ENCODE data around the gene DICER1.

Gene DICER1

DNA sequence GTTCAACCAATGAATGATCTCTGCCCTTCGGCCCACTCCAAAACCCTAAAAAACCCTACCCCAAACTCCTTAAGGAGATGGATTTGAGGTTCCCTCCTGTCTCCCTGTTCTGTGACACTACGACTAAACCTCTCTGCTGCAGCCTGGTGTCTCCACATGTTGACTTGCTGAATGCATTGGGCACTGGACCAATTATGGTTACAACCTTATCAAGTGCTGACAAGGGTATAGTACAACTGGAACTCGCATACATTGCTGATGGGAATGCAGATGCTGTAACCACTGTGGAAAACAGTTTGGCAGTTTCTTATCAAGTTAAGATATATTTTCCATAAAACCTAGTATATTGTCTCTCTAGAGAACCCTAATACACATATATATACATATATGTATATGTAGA is 6.3 kb upstream of the DICER1 start:
- TF ChIP-seq, protein P1, sequence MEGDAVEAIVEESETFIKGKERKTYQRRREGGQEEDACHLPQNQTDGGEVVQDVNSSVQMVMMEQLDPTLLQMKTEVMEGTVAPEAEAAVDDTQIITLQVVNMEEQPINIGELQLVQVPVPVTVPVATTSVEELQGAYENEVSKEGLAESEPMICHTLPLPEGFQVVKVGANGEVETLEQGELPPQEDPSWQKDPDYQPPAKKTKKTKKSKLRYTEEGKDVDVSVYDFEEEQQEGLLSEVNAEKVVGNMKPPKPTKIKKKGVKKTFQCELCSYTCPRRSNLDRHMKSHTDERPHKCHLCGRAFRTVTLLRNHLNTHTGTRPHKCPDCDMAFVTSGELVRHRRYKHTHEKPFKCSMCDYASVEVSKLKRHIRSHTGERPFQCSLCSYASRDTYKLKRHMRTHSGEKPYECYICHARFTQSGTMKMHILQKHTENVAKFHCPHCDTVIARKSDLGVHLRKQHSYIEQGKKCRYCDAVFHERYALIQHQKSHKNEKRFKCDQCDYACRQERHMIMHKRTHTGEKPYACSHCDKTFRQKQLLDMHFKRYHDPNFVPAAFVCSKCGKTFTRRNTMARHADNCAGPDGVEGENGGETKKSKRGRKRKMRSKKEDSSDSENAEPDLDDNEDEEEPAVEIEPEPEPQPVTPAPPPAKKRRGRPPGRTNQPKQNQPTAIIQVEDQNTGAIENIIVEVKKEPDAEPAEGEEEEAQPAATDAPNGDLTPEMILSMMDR (IDR thresholded peaks at IDR 0.05; ENCODE audit: extremely low read depth, insufficient read depth, missing control alignments) = no peak
- in situ Hi-C loops (cut with MboI; ENCODE audit: low pct_unique_long_range_greater_than_20kb, low sequenced_read_pairs, unreplicated experiment) = no loop called here
- no peak for DNase-seq (ENCODE audit: low spot score)

DNA sequence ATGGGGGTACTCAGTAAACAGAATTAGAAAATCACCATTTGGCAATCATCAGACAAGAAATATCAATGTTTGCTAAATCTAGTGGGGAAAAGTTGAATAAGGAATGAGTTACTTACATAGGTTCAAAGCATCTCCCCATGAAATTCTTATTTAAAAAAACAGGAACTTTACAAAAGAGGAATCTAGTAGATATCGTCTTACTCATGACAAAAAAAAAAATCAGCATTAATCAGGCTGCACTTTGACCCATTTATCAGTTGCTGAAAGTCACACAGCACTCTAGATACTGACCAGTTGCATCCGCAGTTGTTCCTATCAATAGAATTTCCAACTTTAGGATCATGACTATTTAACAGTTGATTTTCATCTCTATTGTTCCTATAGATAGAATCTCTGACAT is 5.8 kb upstream of the DICER1 start:
- DNase-seq (ENCODE audit: low spot score) = no peak
- TF ChIP-seq, protein P1 (IDR thresholded peaks at IDR 0.05; ENCODE audit: extremely low read depth, insufficient read depth, missing control alignments) = no peak
- in situ Hi-C loops (cut with MboI; ENCODE audit: low pct_unique_long_range_greater_than_20kb, low sequenced_read_pairs, unreplicated experiment) = no loop called here

DNA sequence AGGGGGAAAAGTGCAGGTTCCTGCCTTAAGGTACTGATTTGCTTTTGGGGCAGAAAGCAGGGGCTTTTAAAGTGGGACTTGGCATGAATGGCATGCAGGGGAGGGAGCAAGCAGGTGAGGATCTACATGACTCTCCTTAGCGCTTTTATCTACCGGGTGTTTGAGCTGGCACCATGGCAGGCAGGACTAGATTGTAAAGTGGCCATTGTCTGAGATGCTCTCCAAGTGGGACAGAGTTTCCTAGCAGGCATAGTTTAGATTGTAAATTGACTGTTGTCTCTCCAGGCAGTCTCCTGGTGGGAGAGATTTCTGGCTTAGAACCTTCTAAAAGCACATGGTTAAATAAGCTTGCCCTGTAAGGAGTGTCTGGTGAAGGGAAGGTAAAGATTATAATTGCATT is 5.3 kb upstream of the DICER1 start:
- TF ChIP-seq, protein P1 (IDR thresholded peaks at IDR 0.05; ENCODE audit: extremely low read depth, insufficient read depth, missing control alignments) = no peak
- in situ Hi-C loops (cut with MboI; ENCODE audit: low pct_unique_long_range_greater_than_20kb, low sequenced_read_pairs, unreplicated experiment) = no loop called here
- DNase-seq (ENCODE audit: low spot score) = no peak

DNA sequence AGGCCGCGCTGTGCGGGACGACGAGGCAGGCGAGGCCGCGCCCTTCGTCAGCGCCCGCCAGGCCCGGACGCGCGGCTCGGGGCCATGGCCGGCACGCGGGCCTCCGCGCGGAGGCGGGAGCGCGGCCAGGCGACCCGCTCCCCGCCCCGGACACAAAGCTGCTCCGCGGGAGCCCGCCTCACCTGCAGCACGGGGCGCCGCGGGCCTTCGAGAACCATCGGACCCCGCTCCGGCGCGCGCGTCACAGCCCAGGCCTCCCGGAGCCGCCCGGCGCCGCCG is 342 bp downstream of the DICER1 start:
- no peak for DNase-seq (ENCODE audit: low spot score)
- in situ Hi-C loops (cut with MboI; ENCODE audit: low pct_unique_long_range_greater_than_20kb, low sequenced_read_pairs, unreplicated experiment) = no loop called here
- TF ChIP-seq, protein P1 (IDR thresholded peaks at IDR 0.05; ENCODE audit: extremely low read depth, insufficient read depth, missing control alignments) = no peak

DNA sequence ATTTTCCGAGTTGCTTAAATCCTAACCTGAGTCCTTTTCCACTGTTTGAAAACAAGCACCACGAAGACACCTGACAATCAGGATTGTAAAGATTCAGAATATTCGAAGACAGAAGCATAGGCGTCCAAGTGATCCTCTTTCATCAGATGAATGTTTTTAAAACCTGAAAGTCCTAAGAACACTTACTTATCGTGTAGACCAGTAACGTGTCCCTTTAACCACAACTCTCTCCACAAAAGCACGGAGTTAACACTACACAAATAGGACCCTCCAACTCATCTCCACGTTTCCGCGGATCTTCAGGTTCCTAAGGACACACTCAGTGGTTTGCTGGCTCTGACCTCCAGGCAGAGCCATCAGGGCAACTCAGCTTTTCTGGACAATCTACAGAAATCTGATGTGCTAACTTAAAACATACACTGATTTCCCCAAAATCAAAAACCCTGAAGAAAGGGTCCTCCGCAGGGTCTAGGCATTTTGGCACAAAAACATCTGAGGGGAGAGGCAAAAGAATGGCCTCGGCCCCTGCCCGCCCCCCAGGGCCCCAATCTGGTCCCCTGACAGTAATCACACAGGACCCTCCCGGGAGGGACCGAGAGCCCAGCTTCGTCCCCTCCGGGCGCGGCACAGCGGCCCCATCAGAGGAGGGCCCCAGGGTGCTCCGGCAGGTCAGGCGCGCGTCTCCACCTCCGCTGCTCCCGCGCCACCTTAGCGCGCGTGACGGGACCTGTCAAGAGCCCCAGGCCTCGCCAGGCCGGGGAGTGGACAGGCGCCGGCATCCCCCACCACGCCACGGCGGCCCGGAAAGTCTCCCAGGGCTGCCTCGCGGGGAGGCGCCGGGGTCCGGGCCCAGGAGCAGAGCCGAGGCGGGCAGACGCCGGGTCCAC is 925 bp downstream of the DICER1 start:
- in situ Hi-C loops (cut with MboI; ENCODE audit: low pct_unique_long_range_greater_than_20kb, low sequenced_read_pairs, unreplicated experiment) = no loop called here
- TF ChIP-seq, protein P1 (IDR thresholded peaks at IDR 0.05; ENCODE audit: extremely low read depth, insufficient read depth, missing control alignments) = no peak
- DNase-seq (ENCODE audit: low spot score) = peak; percentile 17

DNA sequence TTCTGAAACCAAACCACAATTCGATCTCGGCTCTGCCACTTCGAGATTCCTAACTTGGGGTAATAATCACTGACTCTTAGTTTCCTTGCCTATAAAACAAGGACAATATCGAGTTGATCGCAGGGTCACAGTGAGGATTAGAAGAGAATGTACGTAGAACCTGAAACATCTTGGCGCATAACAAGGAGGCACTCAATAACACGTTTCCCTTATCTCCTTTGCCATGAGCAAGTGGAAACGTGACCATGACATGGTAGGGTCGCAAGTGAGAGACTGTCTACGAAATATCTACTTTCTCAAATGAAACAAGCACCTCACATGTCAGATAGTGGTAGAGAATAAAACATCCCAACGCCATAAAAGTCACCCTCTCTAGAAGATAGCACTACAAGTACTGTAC is 2.3 kb downstream of the DICER1 start:
- TF ChIP-seq, protein P1 (IDR thresholded peaks at IDR 0.05; ENCODE audit: extremely low read depth, insufficient read depth, missing control alignments) = no peak
- no peak for DNase-seq (ENCODE audit: low spot score)
- in situ Hi-C loops (cut with MboI; ENCODE audit: low pct_unique_long_range_greater_than_20kb, low sequenced_read_pairs, unreplicated experiment) = no loop called here
